NCI-H187 treated with DMSO at 0.1 percent for 48 hours (cell line): ENCODE data around the gene CHRNA3.

Experiments
- DNase-seq: peaks from one replicate; lab custom pipeline; 2025; lab: John Stamatoyannopoulos, UW

The CHRNA3 gene

DNA sequence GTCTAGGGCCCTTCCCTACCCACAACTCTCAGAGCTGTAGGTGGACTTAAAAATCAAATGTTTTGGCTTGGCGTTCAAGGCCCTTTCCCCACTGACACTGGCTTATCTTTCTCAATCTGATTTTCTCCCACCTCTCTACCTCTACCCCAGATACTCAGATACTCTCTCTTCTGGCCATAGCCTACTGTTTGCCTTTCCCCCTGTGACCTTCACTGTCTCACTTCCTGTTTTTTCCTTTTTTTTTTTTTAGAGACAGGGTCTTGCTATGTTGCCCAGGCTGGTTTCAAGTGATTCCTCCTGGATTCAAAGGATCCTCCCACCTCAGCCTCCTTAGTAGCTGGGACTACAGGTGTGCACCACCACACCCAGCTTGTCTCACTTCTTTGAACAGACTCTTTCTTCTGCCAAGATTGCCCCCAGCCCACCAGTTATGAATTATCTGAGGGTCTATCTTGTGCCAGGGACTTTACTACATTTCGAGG, 15.6 kb upstream of the CHRNA3 start:
- DNase-seq: no peak

DNA sequence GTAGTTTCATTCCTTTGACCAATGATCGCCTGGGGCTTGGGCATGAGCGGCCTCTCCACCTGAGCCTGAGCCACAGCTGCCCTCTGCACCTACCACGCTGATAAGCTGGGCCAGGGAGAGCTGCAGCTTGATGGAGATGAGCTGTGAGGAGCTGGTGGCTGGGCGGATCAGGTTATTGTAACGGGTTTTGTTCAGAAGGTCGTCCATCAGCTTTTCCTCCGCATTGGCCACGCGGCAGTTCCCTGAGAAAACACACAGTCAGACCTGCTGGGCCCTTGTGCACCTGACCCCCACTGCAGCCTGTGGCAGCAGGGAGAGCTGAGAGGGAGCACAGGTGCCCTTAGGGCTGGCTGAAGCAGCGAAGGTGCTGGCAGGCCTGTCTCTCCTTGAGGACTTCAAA, 14.6 kb upstream of the CHRNA3 start:
- no peak for DNase-seq

GRCh38 chr15:78634210-78635145, 13.7 kb upstream of the CHRNA3 start:
- no peak for DNase-seq

GRCh38 chr15:78633348-78633747, 12.6 kb upstream of the CHRNA3 start:
- DNase-seq: no peak

DNA sequence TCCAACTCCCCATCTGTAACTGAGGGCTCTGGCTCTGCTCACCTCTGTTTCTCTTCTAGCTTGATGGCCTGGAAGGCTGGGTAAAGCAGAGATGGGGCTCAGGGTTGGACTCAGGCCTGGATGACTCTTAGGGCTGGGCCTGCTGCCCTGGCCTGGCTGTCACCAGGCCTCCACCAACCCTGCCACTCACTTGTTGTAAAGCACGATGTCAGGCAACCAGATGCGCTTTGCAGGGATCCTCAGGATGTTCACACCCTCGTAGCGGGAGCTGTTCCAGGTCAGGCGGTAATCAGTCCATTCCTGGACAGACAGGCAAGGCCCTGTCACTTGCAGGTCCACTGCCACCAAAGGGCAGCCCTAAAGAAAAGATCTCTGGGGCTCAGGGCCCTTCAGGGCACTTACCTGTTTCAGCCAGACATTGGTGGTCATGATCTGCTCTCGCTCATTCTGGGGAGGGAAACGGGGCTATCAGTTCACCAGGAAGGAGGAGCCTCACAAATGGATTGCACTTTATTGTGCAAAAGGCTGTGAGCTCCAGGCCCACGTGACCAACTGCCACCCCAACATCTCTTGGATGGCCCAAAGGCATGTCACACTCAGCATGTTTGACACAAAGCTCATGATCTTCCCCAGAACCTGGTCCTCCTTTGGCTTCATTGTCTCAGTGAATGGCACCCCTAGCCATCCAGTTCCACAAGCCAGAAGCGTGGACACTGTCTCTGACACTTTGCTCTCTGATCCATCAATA, 10.3 kb upstream of the CHRNA3 start:
- DNase-seq: no peak

DNA sequence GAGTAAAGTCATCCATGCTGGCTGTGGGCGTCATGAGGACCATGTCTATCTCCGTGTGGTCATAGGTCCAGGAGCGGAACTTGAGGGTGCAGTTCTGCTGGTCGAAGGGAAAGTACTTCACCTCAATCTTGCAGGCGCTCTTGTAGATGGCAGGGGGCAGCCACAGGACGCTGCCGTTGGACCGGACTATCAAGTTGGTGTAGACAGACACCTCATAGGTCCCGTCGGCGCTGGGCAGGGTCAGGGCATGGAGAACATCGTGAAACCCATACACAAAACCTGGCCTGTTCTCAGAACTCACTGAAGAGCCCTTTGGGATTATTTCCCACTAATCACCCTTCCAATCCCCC, 8.9 kb upstream of the CHRNA3 start:
- DNase-seq: no peak

- no peak for DNase-seq
Observed at GRCh38 chr15:78629031-78629715, 8.4 kb upstream of the CHRNA3 start.

GRCh38 chr15:78628227-78628626, 7.4 kb upstream of the CHRNA3 start:
- DNase-seq: no peak

GRCh38 chr15:78627348-78627747, 6.6 kb upstream of the CHRNA3 start:
- no peak for DNase-seq

DNA sequence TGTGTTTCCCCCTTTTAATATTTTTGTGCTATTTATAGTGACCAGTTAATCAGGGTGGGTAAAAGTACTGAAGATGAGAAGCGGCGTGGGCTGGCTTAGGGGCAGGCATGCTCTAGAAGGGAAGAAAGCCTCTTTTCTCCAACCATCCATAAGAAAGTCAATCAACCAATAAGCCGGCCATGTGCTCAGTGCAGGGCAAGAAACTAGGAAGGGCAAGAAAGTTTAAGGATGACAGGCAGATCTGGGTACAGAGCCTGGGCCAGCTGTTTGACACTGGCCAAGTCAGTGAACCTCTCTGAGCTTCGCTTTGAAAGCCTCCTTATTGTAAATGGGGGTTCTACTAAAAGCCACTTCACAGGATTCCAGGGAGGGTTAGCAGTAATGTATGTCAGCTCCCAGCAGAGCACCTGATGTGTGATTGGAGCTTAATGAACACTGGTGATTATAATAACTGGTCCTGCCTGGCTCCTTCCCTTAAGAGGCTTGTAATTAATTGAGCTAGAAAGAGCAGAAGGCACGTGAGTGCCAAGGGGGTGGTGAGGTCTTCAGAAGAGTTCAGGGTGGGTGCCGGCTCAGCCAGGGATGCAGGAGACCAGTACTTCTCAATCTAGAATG, 5.7 kb upstream of the CHRNA3 start:
- no peak for DNase-seq

- DNase-seq: no peak
Observed at GRCh38 chr15:78625606-78626280, 4.9 kb upstream of the CHRNA3 start.

DNA sequence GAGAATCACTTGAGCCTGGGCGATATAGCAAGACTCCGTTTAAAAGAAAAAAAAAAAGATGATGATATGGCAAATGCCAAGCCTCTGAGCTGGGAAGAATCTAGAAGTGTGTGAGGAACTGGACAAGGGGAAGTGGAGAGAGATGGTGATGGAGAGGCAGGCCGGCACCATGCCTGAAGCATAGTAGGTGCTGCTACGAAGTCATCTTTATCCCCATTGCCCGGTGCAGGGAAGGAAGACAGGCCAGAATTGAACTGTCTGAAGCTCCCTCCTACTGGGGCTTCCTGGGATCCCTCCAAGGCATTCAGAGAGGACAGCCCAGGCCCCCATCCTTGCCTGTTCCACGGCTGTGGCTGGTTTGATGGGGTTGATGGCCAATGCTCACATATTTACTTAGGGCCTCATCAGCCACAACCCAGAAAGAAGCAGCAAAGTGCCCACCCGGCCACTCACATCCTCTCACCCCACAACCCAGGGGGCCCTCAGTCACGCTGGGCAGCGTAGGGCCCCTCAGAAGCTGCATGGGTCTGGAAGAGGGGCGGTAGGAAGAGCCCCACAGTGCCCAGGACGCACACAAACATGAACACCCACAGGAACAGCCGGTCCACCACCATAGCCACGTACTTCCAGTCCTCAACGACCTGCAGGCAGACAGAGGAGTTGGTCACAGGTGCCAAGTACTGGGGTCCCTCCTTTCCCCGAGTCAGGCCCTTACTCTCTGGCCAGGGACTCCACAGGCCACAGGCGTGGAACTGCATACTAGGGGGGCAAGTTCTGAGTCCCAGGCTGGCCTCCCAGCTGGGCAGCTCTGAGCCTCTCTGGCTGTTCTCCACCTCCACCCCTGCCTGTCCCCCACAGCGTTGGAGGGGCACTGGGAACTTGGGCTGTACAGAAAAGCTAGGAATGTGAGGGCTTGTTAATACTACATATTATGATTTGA, 4.1 kb upstream of the CHRNA3 start:
- DNase-seq: no peak

DNA sequence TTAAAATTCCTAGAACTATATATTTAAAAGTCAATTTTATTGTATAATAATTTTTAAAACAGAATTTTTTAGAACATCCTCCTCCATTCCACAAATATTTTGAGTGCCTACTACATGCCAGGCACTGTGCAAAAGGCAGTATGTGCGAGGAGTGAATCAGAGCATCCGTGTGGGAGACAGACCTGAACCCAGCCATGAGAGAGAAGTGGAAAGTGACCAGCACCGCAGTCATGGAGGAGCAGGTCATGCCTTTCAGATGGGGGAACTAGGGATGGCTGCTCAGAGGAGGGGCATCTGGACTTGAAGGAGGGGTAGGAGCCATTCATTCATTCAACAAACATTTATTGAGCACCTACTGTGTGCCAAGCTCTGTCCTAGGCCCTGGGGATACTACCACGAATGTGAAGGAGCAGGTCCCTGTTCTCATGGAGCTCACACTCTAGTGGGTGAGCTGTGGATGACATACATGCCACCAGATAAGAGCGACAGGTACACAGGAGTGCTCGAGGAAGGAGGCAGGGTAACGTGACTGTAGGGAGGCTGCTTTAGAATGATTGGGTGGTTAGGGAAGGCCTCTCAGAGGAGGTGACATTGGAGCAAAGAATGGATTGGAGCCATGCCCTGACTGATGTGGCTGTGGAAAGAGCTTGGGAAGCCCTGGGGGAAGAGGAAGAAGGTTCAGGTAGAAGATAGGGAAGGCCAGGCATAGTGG, 3.1 kb upstream of the CHRNA3 start:
- no peak for DNase-seq

- no peak for DNase-seq
Observed at GRCh38 chr15:78621810-78622402, 1.1 kb upstream of the CHRNA3 start.

GRCh38 chr15:78620021-78620526, 722 bp downstream of the CHRNA3 start:
- no peak for DNase-seq

DNA sequence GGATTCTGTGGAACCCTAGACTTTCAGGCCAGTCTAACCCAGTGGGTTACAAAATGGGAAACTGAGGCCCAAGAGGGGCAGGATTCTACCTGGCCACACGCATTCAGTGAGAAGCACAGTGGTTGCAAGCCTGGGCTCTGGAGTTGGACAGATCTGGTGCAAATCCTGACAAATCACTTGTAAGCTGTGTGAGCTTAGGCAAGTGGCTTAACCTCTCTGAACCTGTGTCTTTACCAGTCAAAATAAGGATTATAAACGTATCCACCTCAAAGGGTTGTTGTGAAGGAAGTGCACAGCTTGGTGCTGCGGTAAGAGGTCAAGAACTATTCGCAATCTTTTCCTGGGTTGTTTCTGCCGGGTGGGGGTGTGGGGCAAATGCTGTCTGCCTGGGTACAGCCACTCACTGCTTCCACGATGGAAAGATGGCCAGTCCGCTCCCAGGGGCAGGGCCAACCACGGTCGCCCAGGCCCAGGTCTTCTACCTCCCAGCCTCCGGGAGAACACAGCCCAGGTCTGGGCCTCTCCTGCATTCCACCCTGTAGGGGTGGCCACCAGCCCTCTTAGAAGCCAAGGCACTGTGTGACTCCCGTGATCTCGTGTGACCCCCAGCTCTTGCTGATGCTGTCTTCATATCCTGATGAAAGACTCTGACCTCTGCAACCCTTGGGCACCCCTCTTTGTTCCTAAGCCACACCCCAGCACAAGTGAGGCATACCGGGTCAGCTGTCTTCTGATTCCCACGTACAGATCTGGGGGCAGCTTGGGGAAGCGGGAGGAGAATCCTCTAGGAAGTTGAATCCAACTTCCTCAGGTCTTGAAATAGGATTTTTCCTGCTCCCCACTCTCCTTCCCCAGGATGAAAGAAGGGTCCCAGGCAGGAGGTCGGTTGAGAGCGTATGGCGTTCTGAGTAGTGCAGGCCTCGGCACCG, 1.5 kb downstream of the CHRNA3 start:
- no peak for DNase-seq

DNA sequence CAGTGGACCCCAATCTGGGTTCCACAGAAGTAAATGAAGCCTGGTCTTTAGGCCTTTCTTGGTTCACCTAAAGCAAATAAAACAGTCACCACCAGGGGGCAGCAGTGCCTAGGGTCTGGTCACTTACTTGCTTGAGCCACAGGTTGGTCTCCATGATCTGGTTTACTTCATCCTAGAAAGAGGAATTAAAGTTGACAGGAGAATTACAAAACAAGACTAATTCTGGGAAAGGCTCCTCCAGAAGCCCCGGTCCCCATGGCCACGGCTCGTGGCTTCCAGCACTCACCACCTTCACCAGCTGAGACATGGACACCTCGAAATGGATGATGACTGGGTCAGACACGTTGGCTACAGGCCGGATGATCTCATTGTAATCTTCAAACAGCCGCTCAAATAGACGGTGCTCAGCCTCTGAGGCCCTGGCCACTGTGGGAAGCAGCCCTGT, 2.3 kb downstream of the CHRNA3 start:
- DNase-seq: peak; percentile 22

- DNase-seq: no peak
Observed at GRCh38 chr15:78618064-78618463, 2.7 kb downstream of the CHRNA3 start.
